NCI-H1417 treated with DMSO at 0.1 percent for 48 hours (cell line): Measurements from ENCODE around the gene CD8B.
"Not testable (repeated sequence)": the region's sequence is repeated elsewhere in the genome, so short reads cannot be mapped to it uniquely, and the experiment has no call there.

ENCODE experiments used
- DNase-seq: peaks from one replicate; lab custom pipeline; 2025; lab: John Stamatoyannopoulos, UW

The CD8B gene

DNA sequence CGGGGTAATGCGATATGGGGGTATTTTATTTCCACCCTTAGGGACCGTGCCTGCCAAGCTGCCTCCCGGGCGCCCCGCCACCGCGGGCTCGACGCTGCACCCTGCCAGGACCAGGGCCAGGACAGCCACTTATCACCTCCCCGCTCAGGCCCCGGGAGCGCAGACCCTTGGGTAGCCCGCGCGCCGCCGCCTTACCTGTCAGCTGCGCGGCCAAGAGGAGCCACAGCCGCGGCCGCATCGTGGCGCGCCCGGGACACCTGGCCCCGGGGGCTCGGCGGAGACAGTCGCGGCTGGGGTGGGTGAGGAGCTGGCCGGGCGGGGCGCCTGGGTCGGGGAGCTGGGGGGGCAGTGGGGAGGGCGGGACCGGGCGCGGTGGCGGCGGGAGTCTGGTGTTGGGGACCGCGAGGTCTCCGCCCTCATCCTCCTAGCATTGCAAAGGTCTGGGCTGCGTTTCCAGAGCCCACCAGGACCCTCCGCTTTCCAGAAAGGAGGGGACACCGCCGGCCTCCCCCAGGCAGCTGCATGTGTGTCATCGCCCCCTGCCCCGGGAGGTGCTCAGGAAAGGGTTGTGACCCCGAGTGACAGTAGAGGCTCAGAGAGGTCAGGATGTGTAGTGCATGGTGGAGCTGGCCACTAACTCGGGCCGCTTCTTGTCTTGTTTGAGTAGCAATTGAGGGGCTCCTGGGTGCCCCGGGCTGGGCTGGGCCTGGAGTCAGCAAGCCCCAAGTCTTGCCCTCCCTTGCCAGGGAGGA is at the start of gene CD8B:
CD8B (minus strand) TSS at position 259 of the 752 bp plus-strand sequence; CDS start at position 238, 21 bp downstream.
- DNase-seq: not testable (repeated sequence)

DNA sequence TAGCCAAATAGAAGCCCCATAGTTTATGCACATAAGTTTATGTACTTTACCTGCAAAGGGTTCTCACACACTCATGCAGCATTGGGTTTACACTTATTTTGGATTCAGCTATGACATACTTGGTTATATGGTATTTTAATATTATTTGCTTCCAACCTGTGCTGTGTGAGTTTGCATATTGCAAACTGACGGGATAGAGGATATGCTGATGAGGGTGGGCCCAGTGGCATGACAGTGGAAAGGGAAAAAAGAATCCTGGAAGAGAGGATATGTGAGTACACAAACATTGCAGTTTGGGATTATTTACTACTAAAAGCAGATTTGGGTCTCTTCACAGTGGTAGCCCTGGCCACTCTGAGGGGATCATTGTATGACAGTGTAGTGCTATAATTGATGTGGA is 44.2 kb upstream of the CD8B start:
- not testable (repeated sequence) for DNase-seq

DNA sequence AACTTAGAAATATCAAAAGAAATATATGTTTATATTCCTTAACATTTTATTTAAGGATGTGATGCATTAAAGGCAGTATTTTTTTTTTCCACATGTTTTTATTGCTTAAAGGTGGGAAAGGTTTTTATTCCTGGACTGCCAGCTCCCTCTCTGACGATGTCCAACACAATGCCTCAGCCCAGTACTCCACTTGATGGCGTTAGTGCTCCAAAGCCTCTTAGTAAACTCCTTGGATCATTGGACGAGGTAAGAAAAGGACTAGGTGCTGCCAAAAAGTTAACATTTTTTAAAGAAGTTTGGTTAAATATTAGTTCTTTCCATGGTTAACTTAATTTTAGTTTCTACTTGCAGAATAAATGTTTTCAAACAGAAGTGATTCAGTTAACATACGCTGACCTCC is 39.0 kb upstream of the CD8B start:
- DNase-seq: not testable (repeated sequence)

DNA sequence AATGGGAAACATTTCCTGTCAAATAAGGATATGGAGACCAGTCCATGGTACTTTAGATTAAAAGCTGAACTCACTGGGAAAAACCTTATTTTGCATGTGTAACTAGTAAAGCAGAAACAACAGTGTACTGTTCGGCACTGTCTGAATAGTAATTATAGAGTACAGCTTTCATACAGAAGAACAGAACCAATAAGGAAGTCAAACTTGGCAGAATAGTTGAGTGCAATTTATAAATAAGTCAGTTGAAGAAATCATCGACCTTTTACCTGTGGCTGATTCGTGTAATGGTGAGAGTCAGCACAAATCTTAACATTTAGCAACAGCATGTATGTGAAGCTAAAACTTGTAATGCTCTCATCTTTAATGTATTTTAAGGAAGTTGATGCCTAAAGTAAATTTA is 24.3 kb upstream of the CD8B start:
- not testable (repeated sequence) for DNase-seq

DNA sequence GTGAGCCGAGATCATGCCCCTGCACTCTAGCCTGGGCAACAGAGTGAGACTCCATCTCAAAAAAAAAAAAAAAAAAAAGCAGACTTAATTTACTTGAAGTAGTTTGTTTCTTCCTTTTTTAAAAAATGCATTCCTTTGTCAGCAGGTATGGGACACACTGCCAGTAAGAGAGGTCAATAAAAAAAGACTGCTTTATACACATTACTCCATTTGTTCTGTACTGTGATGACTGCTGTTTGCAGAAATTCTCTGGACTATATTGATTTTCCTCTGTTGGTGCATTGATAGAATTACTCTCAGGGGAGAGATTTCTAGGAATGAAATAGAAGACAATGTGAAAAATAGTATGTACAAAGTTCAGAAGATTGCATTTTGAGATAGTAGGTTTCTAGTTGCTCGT is 21.2 kb upstream of the CD8B start:
- DNase-seq: not testable (repeated sequence)

DNA sequence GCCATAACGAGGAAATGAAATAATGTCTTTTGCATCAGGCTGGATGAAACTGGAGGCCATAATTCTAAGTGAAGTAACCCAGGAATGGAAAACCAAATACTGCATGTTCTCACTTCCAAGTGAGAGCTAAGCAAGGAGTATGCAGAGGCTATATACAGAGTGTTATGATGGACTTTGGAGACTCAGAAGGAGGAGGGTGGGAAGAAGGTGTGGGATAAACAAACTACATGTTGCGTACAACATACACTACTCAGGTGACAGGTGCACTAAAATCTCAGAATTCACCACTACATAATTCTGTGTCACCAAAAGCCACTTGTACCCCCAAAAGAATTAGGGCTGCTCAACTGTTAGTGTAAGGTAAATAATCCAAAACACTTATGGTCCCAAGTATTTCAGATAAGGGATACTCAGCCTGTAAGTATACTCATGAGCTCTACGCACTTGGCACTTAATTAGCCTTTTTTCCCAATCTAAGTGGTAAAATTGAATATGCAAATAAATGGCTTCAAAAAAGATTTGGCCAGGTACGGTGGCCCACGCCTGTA is 20.5 kb upstream of the CD8B start:
- not testable (repeated sequence) for DNase-seq

DNA sequence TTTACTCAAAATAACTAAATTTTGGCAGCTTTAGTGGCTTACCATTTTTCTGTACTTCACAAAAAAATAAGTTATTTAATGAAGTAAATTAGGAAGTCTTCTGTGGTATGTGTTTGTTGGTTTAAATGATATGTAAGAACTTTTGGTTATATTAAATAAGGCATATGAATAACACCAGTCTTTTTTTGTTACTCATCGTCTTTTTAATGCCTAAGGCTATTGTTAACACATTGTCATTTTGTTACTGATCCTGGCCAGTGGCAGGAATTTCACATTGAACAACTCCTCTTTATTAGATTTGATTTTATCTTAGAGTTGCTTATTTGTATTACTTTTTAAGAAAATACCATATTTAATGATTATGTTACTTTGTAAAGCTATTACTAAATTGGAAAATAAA is 17.3 kb upstream of the CD8B start:
- DNase-seq: not testable (repeated sequence)

DNA sequence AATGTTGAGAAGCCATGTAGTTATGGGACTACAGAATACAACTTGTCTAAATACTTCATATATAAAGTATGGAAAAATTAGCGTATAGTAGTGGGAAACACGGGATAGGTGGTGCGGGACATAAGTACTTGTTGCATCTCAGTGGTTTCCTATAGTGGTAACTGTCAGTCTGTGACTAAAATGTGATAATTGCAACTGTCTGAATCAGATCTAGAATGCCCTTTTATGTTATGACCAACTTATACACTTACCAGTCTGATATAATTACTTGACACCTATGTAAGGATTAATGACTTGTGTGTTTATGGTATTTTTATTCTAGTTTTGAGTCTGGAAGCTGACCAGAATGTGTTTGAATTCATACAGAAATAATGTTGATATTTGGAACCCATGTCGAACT is 9.3 kb upstream of the CD8B start:
- not testable (repeated sequence) for DNase-seq

DNA sequence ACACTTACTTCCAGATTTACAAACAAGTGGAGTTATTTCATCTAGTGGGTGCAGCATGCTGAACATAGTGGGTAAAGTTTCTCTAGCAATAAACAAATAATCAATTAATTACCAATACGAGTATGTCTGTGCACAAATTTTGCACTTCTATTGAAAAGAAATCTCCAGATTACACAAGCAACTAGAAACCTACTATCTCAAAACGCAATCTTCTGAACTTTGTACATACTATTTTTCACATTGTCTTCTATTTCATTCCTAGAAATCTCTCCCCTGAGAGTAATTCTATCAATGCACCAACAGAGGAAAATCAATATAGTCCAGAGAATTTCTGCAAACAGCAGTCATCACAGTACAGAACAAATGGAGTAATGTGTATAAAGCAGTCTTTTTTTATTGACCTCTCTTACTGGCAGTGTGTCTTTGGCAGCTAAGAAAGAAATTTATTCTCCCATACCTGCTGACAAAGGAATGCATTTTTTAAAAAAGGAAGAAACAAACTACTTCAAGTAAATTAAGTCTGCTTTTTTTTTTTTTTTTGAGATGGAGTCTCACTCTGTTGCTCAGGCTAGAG is 7.3 kb upstream of the CD8B start:
- not testable (repeated sequence) for DNase-seq

DNA sequence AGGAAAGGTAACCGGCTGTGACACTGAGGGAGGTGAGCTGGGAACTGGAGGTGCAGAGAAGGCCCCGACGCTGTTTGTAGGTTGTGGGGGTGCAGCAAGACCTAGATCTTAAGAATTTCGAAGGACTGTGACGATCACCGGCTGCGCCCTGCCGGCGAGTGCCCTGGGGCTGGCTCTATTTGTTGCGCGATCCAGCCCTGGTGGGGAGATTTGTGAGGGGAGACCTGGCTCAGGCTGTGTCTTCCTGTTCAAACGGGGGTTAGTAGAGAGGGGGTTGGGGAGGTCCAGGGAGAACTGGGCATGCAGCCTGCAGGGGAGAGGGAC is 656 bp upstream of the CD8B start:
- DNase-seq: not testable (repeated sequence)

DNA sequence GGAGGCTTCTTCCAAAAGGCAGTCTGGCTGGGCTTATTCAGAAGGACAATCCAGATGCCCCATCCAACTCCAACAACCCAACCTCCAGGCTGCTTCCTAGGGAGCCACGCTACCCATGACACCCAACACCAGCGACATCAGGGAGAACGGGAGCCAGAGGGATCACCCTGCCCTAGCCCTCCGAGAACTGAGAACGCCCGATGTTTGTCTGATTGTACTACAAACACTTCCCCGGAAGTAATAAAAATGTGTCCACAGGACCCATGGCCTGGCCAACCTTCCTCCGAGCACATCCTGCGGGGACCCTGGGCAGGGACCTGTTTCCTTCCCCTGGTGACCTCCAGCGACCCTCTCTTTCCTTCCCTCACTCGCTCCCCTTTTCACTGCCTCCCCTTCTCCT is 511 bp downstream of the CD8B start:
- DNase-seq: not testable (repeated sequence)

DNA sequence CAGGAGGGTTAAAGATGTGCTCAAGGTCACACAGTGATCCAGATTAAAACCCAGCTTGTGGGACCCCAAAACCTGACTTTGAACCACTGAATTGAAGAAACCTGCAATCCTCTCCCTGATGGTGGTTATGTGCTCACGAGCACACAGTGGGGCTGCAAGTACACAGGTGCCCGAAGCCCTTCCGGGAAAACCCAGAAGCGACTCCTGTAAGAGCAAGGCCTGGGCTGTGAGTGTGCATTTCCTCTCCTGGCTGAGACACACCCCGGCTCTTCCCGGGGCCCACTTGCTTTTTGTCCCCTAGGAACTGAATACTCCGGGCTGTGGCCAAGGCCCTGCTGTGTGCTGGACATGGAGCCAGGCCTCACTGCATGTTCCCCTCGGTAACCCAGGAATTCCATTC is 1.1 kb downstream of the CD8B start:
- DNase-seq: not testable (repeated sequence)

DNA sequence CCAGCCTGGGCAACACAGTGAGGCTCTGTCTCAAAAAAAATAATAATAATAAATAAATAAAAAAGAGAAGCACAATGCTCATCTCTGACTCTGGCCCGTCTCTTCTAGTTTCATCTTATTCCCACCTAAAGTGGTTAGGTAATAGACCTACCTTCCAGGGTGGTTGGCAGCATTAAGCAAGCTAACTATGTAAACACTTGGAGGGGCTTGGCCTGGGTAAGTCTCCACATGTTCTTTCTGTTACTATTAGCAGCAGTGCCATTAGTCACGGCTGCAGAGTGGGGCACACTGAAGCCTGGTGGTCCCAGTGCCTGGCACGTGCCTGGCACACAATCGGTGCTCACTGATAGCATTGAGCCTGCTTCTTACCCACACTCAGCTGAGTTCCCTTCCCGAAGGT is 4.0 kb downstream of the CD8B start:
- not testable (repeated sequence) for DNase-seq

DNA sequence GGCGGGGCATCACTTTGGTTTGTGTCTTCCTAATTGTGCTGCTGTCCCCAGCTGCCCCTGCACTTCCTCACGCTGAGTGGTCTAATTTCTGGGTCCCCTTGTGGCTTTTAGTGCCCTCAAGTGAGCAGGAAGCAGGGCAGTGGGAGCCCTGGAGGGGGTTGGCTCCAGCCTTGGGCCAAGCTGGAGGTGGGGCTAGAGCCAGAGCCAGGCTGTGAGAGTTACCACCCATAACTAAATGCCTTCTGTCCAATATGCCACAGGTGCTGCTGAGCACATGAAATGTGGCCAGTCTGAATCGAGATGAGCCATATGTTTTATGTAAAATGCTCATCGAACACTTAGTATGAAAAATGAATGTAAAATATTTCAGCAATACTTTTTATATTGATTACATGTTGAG is 5.2 kb downstream of the CD8B start:
- not testable (repeated sequence) for DNase-seq

DNA sequence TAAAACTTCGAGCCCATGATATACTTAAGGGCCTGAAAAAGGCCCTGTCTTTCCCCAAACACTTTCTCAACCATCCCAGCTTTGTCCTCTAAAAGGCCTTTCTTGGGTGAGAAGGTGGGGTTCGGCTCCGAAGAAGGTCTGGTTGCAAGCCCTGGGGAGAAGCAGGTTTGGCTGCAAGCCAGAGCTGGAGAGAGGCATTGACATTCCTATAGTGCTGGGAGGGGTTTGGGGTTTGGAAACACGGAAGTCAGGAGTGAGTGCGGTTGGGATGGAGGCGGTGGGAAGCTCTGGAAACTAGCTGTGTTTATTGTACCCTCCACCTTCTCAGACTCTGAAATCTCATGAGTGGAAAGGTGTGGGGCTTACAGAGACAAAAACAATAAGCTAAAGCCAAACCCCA is 5.7 kb downstream of the CD8B start:
- not testable (repeated sequence) for DNase-seq

DNA sequence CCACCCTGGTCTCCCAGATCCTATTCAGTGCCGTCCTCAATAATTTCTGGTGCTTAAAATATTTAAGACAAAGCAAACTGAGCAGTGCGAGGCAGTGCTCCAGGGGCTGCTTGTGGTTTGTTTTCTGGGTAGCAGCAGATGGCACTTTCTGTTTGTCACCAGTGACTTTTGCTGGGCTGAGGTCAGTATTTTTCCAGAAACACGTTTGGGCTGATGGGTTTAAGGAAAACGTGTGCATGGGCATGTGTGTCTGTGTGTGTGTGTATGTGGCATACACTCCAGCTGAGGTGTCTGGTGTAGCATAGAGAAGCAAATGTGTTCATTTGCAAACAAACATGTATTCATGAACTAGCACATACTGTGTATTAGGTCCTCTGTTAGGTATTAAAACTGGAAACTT is 10.1 kb downstream of the CD8B start:
- DNase-seq: not testable (repeated sequence)

DNA sequence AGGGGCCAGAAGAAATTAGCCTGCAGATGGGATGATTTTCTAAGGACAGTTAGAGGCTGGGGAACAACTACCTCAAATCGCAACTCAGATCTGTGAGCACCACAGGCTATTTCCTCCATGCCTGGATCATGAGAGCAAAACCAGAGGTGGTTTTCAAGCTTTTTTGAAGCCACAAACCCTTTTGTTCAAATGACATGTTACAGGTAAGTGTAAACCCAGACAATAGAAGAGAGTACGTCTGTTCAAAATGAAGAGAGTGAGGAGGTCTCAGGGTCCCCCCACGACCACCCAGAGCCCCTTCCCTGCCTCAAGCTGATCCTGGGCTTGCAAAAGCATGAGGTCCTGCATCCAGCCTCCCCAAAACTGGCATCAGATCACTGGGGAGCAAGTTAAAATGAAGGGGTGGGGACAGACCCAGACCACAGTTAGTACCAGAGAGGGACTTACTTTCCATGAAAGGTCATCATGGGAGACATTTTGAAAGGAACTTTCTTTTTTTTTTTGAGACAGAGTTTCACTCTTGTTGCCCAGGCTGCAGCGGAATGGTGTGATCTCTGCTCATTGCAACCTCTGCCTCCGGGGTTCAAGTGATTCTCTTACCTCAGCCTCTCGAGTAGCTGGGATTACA is 19.0 kb downstream of the CD8B start:
- DNase-seq: not testable (repeated sequence)

DNA sequence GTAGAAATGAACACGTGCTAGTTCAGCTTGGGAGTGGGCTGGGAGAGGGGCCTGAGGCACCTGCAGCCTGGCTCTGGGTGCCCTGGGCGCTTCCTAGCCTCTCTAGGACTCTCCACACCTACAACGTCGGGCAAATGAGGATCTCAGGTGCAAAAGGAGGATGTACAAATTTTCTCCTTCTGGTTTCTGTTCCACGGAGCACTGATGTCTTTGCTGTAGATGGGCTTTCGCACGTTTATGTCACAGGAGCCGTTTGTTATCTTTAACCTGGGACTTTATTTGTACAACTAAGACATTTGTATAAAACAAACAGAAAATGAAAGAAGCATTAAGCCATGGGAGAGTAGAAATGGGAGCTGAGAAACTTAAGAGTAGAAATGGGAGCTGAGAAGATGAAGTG is 20.4 kb downstream of the CD8B start:
- DNase-seq: not testable (repeated sequence)

DNA sequence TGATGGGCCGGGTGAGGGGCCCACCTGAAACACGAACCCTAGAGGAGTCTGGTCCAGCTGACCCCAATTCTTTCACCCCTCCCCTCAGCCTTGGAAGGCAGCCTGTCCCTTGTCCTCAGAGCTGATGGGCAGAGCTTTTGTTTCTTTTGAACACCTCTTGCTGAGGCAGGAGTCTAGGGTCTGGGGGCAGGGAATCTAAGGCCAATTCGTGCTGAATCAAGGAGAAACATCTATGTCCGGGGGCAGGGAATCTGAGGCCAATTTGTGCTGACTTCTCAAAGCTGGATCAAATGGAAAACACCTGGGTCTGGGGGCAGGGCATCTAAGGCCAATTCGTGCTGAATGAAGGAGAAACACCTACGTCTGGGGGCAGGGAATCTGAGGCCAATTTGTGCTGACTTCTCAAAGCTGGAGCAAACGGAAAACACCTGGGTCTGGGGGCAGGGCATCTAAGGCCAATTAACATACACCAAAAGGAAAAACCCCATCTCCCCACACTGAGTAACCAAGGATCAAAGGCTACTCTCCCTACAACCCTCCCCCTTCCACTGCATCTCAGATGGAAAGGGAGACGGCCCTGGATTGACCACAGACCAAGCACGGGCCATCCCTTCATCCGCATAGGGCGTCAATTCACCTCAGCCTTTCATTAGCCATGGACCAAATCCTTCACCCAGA is 21.7 kb downstream of the CD8B start:
- DNase-seq: not testable (repeated sequence)

DNA sequence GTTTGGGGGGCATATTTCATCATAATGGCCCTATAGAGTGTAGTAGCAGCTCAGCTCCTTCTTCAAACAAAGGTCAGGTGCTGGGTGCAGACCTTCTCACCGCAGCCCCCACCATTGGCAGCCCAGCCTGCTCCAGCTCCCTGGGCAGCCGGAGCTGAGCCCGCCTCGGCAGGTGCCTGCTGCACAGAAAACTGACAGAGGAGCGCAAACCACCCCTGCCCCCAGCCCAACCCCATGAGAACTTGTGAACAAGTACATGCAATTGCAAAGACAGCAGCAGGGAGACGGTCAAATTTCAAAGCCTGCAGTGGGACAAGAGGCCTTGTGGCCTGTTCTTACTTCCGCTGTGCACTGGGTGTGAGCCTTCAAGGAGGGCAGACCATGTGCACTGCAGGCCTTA is 22.2 kb downstream of the CD8B start:
- DNase-seq: not testable (repeated sequence)

DNA sequence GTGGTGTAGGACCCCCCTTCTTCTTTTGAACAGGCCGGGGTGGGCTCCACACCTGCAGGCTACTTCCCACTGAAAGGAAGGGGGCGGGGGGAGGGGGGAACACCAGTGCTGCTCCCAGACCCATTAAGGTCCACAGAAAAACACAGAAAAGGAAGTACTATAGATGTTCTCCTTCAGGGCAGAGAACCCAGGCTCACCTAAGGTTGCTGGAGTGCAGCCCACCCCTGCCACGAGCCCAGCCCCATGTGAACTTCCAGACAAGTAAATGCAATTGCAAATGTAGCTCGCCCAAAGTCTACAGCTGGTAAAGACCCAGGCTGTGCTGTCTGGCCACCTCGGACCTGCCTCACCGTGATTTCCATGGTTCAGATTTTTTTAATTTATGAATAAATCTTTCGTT is 24.0 kb downstream of the CD8B start:
- not testable (repeated sequence) for DNase-seq

DNA sequence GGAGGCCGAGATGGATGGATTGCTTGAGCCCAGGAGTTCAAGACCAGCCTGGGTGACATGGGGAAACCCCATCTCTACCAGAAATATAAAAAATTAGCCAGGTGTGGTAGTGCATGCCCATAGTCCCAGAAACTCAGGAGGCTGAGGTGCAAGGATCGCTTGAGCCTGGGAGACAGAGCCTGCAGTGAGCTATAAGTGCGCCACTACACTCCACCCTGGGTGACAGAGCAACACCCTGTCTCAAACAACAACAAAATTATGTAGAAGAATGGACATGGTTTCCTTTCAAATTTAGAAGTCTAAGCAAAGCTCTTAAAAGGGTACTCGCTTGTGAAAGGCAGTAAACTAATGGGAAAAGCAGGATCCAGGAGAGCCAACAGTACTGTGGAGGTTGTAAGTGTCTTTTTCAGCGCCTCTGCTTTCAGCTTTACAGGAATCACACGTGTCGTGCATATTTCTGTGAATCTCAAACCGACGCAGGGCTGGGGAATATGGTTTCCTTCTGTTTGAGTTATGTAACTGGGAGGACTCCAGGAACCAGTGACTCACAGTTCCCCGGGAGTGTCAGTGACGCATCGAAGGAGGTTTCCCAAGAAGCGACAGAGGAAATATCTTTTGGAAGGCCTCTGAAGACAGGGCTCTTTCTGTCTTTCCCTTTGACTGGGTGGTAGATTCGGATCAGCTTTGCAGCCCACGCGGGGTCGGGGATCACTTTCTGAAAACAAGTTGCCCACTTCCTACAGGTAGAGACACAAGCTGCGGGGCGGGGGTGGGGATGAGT is 24.6 kb downstream of the CD8B start:
- DNase-seq: not testable (repeated sequence)
